B cell (primary cell): Measurements from ENCODE around the gene SPAG5.

Source experiments
- CTCF ChIP-seq: fragments of 200-600 bp; IDR thresholded peaks from one replicate; pipeline ENCODE4 v1.8.0; 2022; ENCODE audit warnings: antibody characterized with exemption, mild to moderate bottlenecking
- EZH2 ChIP-seq: IDR thresholded peaks from 2 replicates; pipeline ENCODE4 v1.6.1; 2012; ENCODE audit warnings: borderline replicate concordance, low read depth, mild to moderate bottlenecking, moderate library complexity, low read length; ENCODE audit not compliant: insufficient read depth, poor library complexity, severe bottlenecking

- TF ChIP-seq CTCF: no peak
- TF ChIP-seq EZH2: no peak
Measured at GRCh38 chr17:28527859-28528258, 71.0 kb downstream of the SPAG5 start.
